Peyer's patch (tissue), 4 donors: Measurements from ENCODE around the gene AMER2.

ENCODE experiments used
- CTCF ChIP-seq, 6 experiments: fragments of 450-650 bp in 4 of 6; fragments of 200-600 bp in 2 of 6; sonication (generic) in 1 of 6; IDR thresholded peaks; one replicate each; pipeline ENCODE4 v1.5.1; 2017 to 2019; ENCODE audit warnings: antibody characterized with exemption in 6 of 6, mild to moderate bottlenecking in 3 of 6, moderate library complexity in 1 of 6
- POLR2A ChIP-seq, 2 donors: fragments of 450-650 bp; IDR thresholded peaks; one replicate each; pipeline ENCODE4 v1.5.1; 2017; ENCODE audit warnings: antibody characterized with exemption in 2 of 2, mild to moderate bottlenecking in 2 of 2, moderate library complexity in 2 of 2

DNA sequence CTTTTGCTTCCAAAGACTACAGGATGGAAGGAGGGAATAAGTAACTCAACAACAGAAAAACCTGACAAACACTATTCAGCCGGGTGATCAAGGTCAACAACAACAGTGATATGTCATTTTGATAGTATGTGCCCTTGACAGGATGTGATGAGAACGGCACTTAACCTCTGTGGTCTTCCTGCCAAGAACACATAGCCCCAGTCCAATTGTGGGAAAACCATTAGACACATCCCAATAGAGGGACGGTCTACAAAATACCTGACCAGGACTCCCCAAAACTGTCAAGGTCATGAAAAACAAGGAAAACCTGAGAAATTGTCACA, 43.1 kb upstream of the AMER2 start:
- TF ChIP-seq CTCF (IDR thresholded peaks at IDR 0.05) (no peak), POLR2A (IDR thresholded peaks at IDR 0.05) (no peak)
